HCT116 (cell line): Measurements from ENCODE around the gene SEPTIN2. TPM values are rescaled to one million over a fixed set of nuclear protein-coding genes. Genes with fewer than 3 reads are reported as not detected.

Experiments
- ATAC-seq: fragments of 200-7000 bp; cut with Tn5 transposase; 2 replicates; pipeline ENCODE4 v1.9.1; 2020; ENCODE audit warnings: mild to moderate bottlenecking, moderate library complexity
- BruUV-seq: library from RNA; stranded (reverse); fragments of 400-500 nt; replicated peaks from 2 replicates; lab custom pipeline; 2021; lab: Mats Ljungman, UMichigan
- CTCF ChIA-PET: fragments of 300-600 bp; sonication (Branson Sonifier 250); formaldehyde crosslinking; loops from one replicate; lab custom pipeline; 2021; ENCODE audit warnings: antibody characterized with exemption; lab: Charles Lee
- POLR2A ChIA-PET: fragments of 300-600, 350-600 bp; sonication (Branson Sonifier 250); formaldehyde crosslinking; loops from one replicate; lab custom pipeline; 2021; ENCODE audit warnings: antibody characterized with exemption; lab: Charles Lee
- RAD21 ChIA-PET, 2 experiments: fragments of 300-600 bp; sonication (Branson Sonifier 250); formaldehyde crosslinking; loops; one replicate each; lab custom pipeline; 2023; ENCODE audit warnings: low total read pairs in 2 of 2; ENCODE audit not compliant: uncharacterized antibody in 2 of 2, unreplicated experiment in 2 of 2, low non-redundant PET in 1 of 2; lab: Charles Lee
- DNase-seq: peaks from one replicate; pipeline ENCODE4 v3.0.0-alpha.2; 2010; ENCODE audit warnings: low read depth, low spot score
- H2AFZ ChIP-seq: fragments of 200-600 bp; shearing (Covaris generic), sonication (generic); 2 replicates; pipeline ENCODE4 v1.6.1; 2017; ENCODE audit warnings: low read depth, mixed run types, mixed read lengths, antibody characterized with exemption, low read length; ENCODE audit not compliant: poor library complexity, severe bottlenecking
- H3K27ac ChIP-seq: 2 replicates; pipeline ENCODE4 v1.5.1; 2012; ENCODE audit warnings: low read depth, low read length
- H3K27me3 ChIP-seq: fragments of 200-600 bp; sonication (generic); 2 replicates; pipeline ENCODE4 v1.6.1; 2016; ENCODE audit warnings: mixed run types, low read length, mixed read lengths; ENCODE audit not compliant: insufficient read depth
- H3K36me3 ChIP-seq, 2 experiments: fragments of 200-500 bp in 1 of 2; fragments of 200-600 bp in 1 of 2; sonication (Bioruptor generic) in 1 of 2; sonication (generic) in 1 of 2; 2 replicates each; pipeline versions ENCODE4 v1.5.1 to v1.6.1; 2014 to 2016; ENCODE audit warnings: low read length in 2 of 2, inconsistent platforms in 1 of 2, mixed read lengths in 1 of 2, mixed run types in 1 of 2; ENCODE audit not compliant: insufficient read depth in 2 of 2, control insufficient read depth in 1 of 2
- H3K4me1 ChIP-seq, 2 experiments: fragments of 200-600 bp in 1 of 2; sonication (generic) in 1 of 2; 2 replicates each; pipeline versions ENCODE4 v1.5.1 to v1.6.1; 2012 to 2017; ENCODE audit warnings: low read length in 2 of 2, inconsistent platforms in 1 of 2, mild to moderate bottlenecking in 1 of 2, mixed read lengths in 1 of 2, mixed run types in 1 of 2, moderate library complexity in 1 of 2; ENCODE audit not compliant: insufficient read depth in 2 of 2, control insufficient read depth in 1 of 2
- H3K4me2 ChIP-seq: fragments of 200-600 bp; sonication (generic); 2 replicates; pipeline ENCODE4 v1.6.1; 2017; ENCODE audit warnings: mixed run types, low read length, mixed read lengths
- H3K4me3 ChIP-seq, 2 experiments: fragments of 200-600 bp in 1 of 2; sonication (generic) in 1 of 2; replicated peaks in 1 of 2; 2 replicates each; pipeline ENCODE4 v1.5.1; 2011 to 2016; ENCODE audit warnings: low read length in 2 of 2, control low read depth in 1 of 2, low read depth in 1 of 2, mild to moderate bottlenecking in 1 of 2, mixed read lengths in 1 of 2, mixed run types in 1 of 2
- H3K79me2 ChIP-seq: fragments of 200-600 bp; sonication (generic); 2 replicates; pipeline ENCODE4 v1.6.1; 2017; ENCODE audit warnings: mild to moderate bottlenecking, mixed run types, low read length, moderate library complexity, mixed read lengths; ENCODE audit not compliant: insufficient read depth
- H3K9ac ChIP-seq: fragments of 200-600 bp; sonication (generic); 2 replicates; pipeline ENCODE4 v1.6.1; 2016; ENCODE audit warnings: low read length, mixed read lengths
- H3K9me2 ChIP-seq: fragments of 200-600 bp; sonication (generic), shearing (Covaris generic); 2 replicates; pipeline ENCODE4 v1.6.1; 2017; ENCODE audit warnings: mixed run types, mild to moderate bottlenecking, moderate library complexity; ENCODE audit not compliant: insufficient read depth
- H3K9me3 ChIP-seq, 2 experiments: fragments of 200-500 bp in 1 of 2; fragments of 200-600 bp in 1 of 2; sonication (Bioruptor generic) in 1 of 2; sonication (generic) in 1 of 2; 2 replicates each; pipeline ENCODE4 v1.6.1; 2014 to 2017; ENCODE audit warnings: low read length in 2 of 2, mixed read lengths in 2 of 2, inconsistent platforms in 1 of 2, low read depth in 1 of 2, mild to moderate bottlenecking in 1 of 2, mixed run types in 1 of 2, moderate library complexity in 1 of 2; ENCODE audit not compliant: control insufficient read depth in 1 of 2, insufficient read depth in 1 of 2
- H4K20me1 ChIP-seq: fragments of 200-600 bp; sonication (generic), shearing (Covaris generic); 2 replicates; pipeline ENCODE4 v1.6.1; 2017; ENCODE audit warnings: mixed run types, mild to moderate bottlenecking, moderate library complexity; ENCODE audit not compliant: insufficient read depth
- CBX3 ChIP-seq: IDR thresholded peaks from 2 replicates; pipeline ENCODE4 v1.6.1; 2012; ENCODE audit warnings: low read depth
- CTCF ChIP-seq, 3 experiments: fragments of 200-600 bp in 1 of 3; sonication (generic) in 1 of 3; IDR thresholded peaks in 2 of 3; conservative IDR thresholded peaks in 1 of 3; 2 replicates each; pipeline ENCODE4 v1.5.1; 2012 to 2017; ENCODE audit warnings: low read depth in 2 of 3, low read length in 2 of 3, antibody characterized with exemption in 1 of 3, borderline replicate concordance in 1 of 3, control low read depth in 1 of 3, mild to moderate bottlenecking in 1 of 3, mixed read lengths in 1 of 3, mixed run types in 1 of 3, moderate library complexity in 1 of 3; ENCODE audit not compliant: insufficient read depth in 1 of 3
- EZH2 ChIP-seq: fragments of 200-600 bp; sonication (generic); IDR thresholded peaks from 2 replicates; pipeline ENCODE4 v1.6.1; 2017; ENCODE audit warnings: antibody characterized with exemption, mixed run types
- EZH2phosphoT487 ChIP-seq: fragments of 200-600 bp; IDR thresholded peaks from 2 replicates; pipeline ENCODE4 v1.6.1; 2018; ENCODE audit warnings: antibody characterized with exemption, borderline replicate concordance
- FOSL1 ChIP-seq: IDR thresholded peaks from 2 replicates; pipeline ENCODE4 v1.6.1; 2012; ENCODE audit warnings: low read depth
- POLR2A ChIP-seq: IDR thresholded peaks from 2 replicates; pipeline ENCODE4 v1.7.0; 2011; ENCODE audit warnings: borderline replicate concordance; ENCODE audit not compliant: insufficient read depth, insufficient read length; ENCODE audit errors: extremely low read depth
- RAD21 ChIP-seq: IDR thresholded peaks from 2 replicates; pipeline ENCODE4 v1.6.1; 2012; ENCODE audit warnings: low read depth, mild to moderate bottlenecking
- REST ChIP-seq: IDR thresholded peaks from 2 replicates; pipeline ENCODE4 v1.6.1; 2012; ENCODE audit warnings: low read depth
- TCF7L2 ChIP-seq: IDR thresholded peaks from 2 replicates; pipeline ENCODE4 v1.7.0; 2011; ENCODE audit warnings: borderline replicate concordance, inconsistent platforms; ENCODE audit not compliant: insufficient read depth, insufficient read length; ENCODE audit errors: extremely low read depth
- ZFX ChIP-seq: fragments of 450-650 bp; IDR thresholded peaks from 2 replicates; pipeline ENCODE4 v1.6.1; 2017
- intact Hi-C: fragments of 100-400 bp; cut with micrococcal nuclease; formaldehyde crosslinking; loops from 2 replicates; pipeline ENCODE4 v1.10.0; 2022
- total RNA-seq: library from RNA; stranded (reverse); gene quantifications from one replicate; pipeline ENCODE4 v1.2.1, GENCODE V29; 2021; ENCODE audit not compliant: unreplicated experiment

Gene SEPTIN2
- total RNA-seq, 1 experiment from 2014 or later, result 317 TPM

GRCh38 chr2:241289053-241289452 is 26.7 kb upstream of the SEPTIN2 start:
- Histone ChIP-seq H3K4me2 (no peak overlapping the region), H3K27me3 (no peaks in the 10 kb centered on the region), H3K79me2 (peaks cover 100% of the 10 kb centered on the region), H3K9me2 (no peaks in the 10 kb centered on the region), H3K4me1 (peaks cover 3 to 4% of the 10 kb centered on the region in 2 experiments; a peak in 2 of 4 replicates), H3K36me3 (0 out of 4 replicates have a peak, but pooled peaks cover 0 to 4% of the 10 kb centered on the region in 2 experiments), H3K9ac (no peak overlapping the region), H2AFZ (no peak overlapping the region), H3K4me3 (no peak overlapping the region), H4K20me1 (peaks cover 26% of the 10 kb centered on the region; the same call in 1 of the 2 replicates), H3K27ac (no peak overlapping the region), H3K9me3 (no peaks in the 10 kb centered on the region)
- DNase-seq (no peak), ATAC-seq (no peak)
- ChIA-PET RAD21 (no interaction called here), CTCF (no interaction called here), POLR2A (no interaction called here)
- no peak for TF ChIP-seq FOSL1
- intact Hi-C loops, result no loop called here
- TSS peak; percentile 12 for BruUV-seq

- intact Hi-C loops, result no loop called here
- peaks cover 27% of the 10 kb centered on the region; the same call in 1 of the 2 replicates for H4K20me1 ChIP-seq
- peaks cover 3 to 4% of the 10 kb centered on the region in 2 experiments; a peak in 2 of 4 replicates for H3K4me1 ChIP-seq
- H3K27me3 ChIP-seq, result no peaks in the 10 kb centered on the region
- no peaks in the 10 kb centered on the region for H3K9me2 ChIP-seq
- ChIA-PET CTCF (no interaction called here), POLR2A (no interaction called here), RAD21 (no interaction called here)
- H3K9ac ChIP-seq, result no peak overlapping the region
- H3K27ac ChIP-seq, result no peak overlapping the region
- H3K9me3 ChIP-seq, result no peaks in the 10 kb centered on the region
- DNase-seq (no peak), ATAC-seq (no peak)
- no peak overlapping the region for H3K4me3 ChIP-seq
- H3K4me2 ChIP-seq, result no peak overlapping the region
- H3K79me2 ChIP-seq, result peaks cover 100% of the 10 kb centered on the region
- H3K36me3 ChIP-seq, result 0 out of 4 replicates have a peak, but pooled peaks cover 0 to 4% of the 10 kb centered on the region in 2 experiments
- no peak overlapping the region for H2AFZ ChIP-seq
- BruUV-seq, result no TSS peak
- TF ChIP-seq CBX3 (no peak), EZH2phosphoT487 (no peak), CTCF (IDR thresholded peaks at IDR 0.05 in 2 of 3, conservative IDR thresholded peaks at IDR 0.05 in 1 of 3; ENCODE audit: borderline replicate concordance in 1 of 3, insufficient read depth in 1 of 3, low read depth in 2 of 3, low read length in 2 of 3) (0 out of 6 replicates have a peak, but pooled peaks of 1 of the 3 experiments have one; percentile 8), EZH2 (no peak), TCF7L2 (no peak), REST (no peak), ZFX (no peak), RAD21 (peak; percentile 35), POLR2A (no peak)
These were observed 26.1 kb upstream of the SEPTIN2 start for GRCh38 chr2:241289597-241289996.
